ENCODE data around the gene HDHD3.
A peak's percentile ranks its signal among the peaks of the same experiment; 100 is the strongest.

The HDHD3 gene, protein sequence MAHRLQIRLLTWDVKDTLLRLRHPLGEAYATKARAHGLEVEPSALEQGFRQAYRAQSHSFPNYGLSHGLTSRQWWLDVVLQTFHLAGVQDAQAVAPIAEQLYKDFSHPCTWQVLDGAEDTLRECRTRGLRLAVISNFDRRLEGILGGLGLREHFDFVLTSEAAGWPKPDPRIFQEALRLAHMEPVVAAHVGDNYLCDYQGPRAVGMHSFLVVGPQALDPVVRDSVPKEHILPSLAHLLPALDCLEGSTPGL

GRCh38 chr9:113376634-113377567 is at the start of gene HDHD3:
Gene HDHD3, minus strand, starts transcription at chr9:113376986. Its CDS starts 2,632 bp downstream, at chr9:113374354.
- TF ChIP-seq CTCF (IDR thresholded peaks at IDR 0.05; ENCODE audit: low read depth, low read length): no peak
- peak within 1 kb of the TSS; percentile 79 for H3K4me3 ChIP-seq (ENCODE audit: low read depth, low read length)

DNA sequence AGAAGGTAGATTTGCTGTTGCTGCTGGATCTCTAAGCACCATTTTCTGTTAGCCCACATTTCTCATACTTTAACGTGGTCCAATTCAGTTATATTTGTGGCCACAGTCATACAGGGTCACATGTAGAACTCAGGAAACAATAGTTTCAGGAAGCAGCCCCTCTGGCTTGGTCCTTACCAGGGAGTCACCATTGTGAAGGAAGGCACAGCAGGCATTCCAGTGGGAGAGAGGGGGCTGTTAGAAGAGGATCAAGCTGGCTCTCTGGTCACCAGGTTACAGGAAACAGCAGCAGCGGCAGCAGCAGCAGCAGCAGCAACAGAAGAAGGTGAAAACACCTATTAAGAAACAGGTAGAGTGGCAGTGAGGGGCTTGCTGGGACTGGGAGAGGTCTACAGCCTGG is 48.3 kb upstream of the HDHD3 start:
- no peak for TF ChIP-seq CTCF (IDR thresholded peaks at IDR 0.05; ENCODE audit: low read depth, low read length)

GRCh38 chr9:113421726-113422125 is 44.9 kb upstream of the HDHD3 start:
- no peak for TF ChIP-seq CTCF (IDR thresholded peaks at IDR 0.05; ENCODE audit: low read depth, low read length)

More for the DNA sequence above, 48.3 kb upstream of the HDHD3 start:
- no peak overlapping the region for H3K4me3 ChIP-seq (ENCODE audit: low read depth, low read length)

GRCh38 chr9:113417370-113417769 is 40.6 kb upstream of the HDHD3 start:
- TF ChIP-seq CTCF (IDR thresholded peaks at IDR 0.05; ENCODE audit: low read depth, low read length): no peak
- H3K4me3 ChIP-seq (ENCODE audit: low read depth, low read length): no peak overlapping the region

More at GRCh38 chr9:113421726-113422125, 44.9 kb upstream of the HDHD3 start:
- no peak overlapping the region for H3K4me3 ChIP-seq (ENCODE audit: low read depth, low read length)

- no peak for TF ChIP-seq CTCF (IDR thresholded peaks at IDR 0.05; ENCODE audit: low read depth, low read length)
- no peak overlapping the region for H3K4me3 ChIP-seq (ENCODE audit: low read depth, low read length)
These were observed 39.4 kb upstream of the HDHD3 start for GRCh38 chr9:113416149-113416721.

- no peak for TF ChIP-seq CTCF (IDR thresholded peaks at IDR 0.05; ENCODE audit: low read depth, low read length)
- H3K4me3 ChIP-seq (ENCODE audit: low read depth, low read length): peak within 1 kb of the TSS; percentile 93
These were observed 33.5 kb upstream of the HDHD3 start, which contains the start of the genes C9orf43 and POLE3 for GRCh38 chr9:113410207-113410864. Gene C9orf43, plus strand, starts transcription at chr9:113410747. Its CDS starts 2,747 bp downstream, at chr9:113413494. Gene POLE3, minus strand, starts transcription at chr9:113410675. Its CDS starts 382 bp downstream, at chr9:113410293.
